ENCODE results near the gene LSG1.
A peak's percentile ranks its signal among the peaks of the same experiment; 100 is the strongest.
"Not testable (repeated sequence)": the region's sequence is repeated elsewhere in the genome, so short reads cannot be mapped to it uniquely, and the experiment has no call there.

The LSG1 gene

DNA sequence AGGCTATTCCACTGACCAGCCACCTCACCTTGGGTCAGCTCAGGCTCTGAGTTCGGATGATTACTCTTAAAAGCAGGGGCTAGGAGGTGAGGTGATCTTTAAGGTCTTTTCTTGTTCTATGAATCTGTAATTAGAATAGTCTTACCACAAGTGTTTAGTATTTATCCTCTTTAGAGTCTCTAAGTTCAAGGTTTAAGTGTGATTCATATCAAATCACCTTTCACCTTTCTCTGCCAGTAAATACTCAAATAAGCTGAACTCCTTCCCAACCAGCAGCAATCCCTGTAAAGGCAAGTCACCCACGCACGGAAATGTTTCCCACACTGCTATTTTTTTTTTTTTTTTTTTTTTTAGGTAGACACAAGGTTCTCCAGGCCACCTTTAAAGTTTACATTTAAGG, 24.2 kb downstream of the LSG1 start:
- DNase-seq = no peak

DNA sequence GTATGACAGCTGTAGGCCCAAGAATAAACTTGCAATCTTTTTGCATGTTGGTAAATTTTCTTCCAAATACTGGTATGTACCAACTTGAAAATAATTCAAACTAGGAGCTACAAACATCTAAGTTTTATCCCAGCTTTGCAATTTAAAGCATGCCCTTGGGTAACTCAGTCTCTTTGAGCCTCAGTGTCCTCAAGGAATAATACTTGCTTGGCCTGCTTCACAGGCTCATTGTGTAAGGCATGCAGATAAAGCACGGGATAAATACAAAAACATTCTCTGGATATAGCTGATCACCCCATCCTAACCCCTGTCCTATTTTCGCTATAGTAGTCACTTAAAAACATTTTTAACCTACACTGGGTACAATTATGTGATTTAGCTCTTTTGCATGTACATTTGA, 29.2 kb downstream of the LSG1 start:
- DNase-seq = no peak

- peak; percentile 1 for DNase-seq
These were observed 31.2 kb downstream of the LSG1 start for GRCh38 chr3:194640829-194641228.

DNA sequence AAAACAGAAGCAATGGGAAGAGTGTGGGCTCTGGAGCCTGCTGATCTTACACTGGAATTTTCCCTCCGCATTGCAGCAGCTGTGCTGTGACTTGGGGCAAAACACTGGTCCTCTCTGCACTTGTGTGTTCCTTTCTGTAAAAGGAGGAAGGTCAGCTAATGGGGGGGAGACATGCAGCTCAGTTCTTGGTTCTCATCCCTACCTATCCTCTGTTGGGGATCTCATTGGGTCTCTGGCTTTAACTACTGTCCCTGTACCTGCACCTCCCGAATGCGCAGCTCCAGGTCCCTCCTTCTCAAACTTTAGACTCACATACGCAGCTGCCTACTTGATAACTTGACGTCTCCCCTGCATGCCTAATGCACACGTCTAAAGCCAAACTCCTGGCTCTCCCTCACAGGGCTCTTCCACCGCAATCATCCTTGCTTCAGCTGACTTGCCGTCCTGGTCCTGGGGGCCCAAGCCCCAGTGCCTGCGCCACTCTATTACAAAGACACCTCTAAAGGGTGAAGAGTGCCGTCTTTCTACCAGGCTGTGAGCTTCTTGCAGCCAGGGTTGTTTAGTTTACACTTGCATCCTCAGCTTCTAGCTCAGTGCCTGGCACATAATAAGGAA, 32.9 kb downstream of the LSG1 start:
- DNase-seq = no peak

DNA sequence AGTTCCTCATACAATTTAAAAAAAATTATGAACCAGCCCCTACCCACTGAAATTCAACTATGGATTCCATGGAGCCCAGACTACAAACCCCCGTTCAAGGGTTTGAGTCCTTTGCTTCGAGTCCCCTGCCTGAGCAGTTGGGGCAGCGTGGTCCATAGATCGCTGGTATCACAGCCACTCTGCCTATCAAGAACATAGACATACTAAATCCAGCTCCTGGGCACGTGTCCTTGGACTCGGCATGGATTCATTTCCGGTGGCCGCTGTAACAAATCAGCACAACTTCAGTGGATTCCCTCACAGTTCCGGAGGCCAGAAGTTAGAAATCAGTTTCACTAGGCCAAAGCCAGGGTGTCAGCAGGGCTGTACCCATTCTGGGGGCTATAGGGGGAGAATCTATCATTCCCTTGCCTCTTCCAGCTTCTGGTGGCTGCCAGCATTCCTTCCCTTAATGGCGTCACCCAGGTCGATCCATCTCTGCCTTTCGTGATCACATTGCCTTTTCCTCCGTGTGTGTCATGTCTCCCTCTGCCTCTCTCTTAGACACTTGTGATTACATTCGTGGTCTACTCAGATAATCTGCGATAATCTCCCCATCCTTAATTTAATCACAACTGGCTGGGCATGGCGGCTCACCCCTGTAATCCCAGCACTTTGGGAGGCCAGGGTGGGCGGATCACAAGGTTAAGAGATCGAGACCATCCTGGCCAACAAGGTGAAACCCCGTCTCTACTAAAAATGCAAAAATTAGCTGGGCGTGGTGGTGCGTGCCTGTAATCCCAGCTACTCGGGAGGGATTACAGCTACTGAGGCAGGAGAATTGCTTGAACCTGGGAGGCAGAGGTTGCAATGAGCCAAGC, 34.2 kb downstream of the LSG1 start:
- no peak for DNase-seq

GRCh38 chr3:194637066-194637465, 34.9 kb downstream of the LSG1 start:
- no peak for DNase-seq

DNA sequence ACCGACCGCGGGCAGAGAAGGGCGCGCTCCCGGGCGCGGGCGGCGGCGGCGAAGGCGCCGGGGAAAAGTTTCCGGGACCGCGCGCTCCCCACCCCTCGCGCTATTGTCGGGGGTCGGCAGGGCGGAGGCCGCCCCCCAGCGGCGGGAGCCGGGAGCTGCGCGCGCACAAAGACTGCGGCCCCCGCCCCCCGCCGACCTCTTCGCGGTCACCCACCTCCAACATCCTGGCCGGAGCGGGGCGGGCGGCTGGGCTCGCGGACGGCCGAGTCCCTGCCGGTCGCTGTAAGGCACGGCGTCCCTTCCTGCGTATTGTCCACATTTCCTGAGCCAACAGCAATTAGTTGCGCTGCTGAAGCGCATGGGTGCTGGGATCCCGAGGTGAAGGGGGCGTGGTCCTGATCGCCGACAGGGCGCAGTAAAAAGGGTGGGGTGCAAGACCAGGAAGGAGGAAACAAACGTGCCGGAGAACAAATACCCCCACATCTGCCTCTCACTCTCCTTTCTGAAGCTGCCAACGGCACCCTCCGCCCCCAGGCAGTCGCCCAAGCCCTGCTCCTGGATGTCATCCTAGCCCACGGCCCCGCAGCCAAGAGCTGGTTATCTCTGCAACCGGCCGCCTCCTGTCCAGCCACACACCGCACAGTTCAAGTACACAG, 38.5 kb downstream of the LSG1 start, which contains the start of gene TMEM44:
TSS of gene TMEM44 (minus strand) at position 71 of the 656 bp plus-strand sequence. CDS start 204 bp downstream, outside the sequence.
- DNase-seq = peak; percentile 83

DNA sequence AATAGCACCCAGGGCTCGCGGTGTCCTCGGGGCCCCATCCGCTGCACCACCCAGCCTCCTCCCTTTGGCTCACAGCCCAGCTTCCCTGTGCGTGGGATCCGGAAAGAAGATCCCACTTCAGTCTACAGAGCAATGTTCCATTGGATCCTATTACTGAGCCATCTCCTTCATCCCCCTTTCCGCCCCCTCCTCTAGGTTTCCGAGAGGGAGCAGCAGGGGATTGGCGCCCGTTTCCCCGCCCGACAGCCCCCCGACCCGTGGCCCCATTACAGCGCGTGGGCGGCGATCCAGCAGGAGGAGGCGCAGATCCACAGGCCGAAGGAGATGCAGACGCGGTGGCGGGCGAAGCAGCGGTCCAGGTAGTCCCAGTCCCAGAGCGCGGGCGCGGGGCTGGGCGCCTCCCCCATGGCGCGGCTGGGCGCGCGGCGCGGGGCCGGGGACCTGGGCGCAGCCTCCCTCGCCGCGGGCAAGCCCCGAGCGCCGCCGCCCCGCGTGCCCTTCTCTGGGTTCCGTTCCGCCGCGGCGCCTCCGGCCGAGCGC, 39.1 kb downstream of the LSG1 start:
- peak; percentile 35 for DNase-seq

DNA sequence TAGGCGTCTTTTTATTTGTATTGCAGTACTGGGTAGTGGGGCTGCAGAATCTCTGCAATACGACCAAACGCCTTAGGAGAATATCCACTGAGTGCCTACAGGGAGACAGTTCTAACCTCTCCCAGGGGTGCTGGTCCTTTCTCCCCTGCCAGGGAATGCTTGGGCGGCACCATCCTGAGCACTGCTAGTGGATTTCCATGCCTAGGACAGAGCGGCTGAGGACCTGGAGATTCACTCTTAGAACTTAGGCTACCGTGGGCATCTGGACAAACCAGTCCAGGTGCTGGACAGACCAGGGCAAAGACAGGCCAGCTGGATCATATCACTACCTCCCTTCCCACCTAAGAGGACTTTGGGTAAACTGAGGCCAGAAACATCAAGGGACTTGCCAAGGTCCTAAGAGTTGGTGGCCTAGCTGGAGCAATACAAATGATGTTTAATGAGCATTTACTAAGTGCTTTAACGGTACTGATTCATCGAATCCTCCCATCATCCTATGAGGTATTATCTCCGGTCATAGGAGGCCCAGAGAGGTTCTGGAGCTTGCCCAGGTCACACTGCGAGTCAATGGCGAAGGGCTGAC, 39.7 kb downstream of the LSG1 start:
- no peak for DNase-seq

- no peak for DNase-seq
These were observed 40.3 kb downstream of the LSG1 start for GRCh38 chr3:194631696-194632095.

GRCh38 chr3:194630681-194631080, 41.3 kb downstream of the LSG1 start:
- not testable (repeated sequence) for DNase-seq

DNA sequence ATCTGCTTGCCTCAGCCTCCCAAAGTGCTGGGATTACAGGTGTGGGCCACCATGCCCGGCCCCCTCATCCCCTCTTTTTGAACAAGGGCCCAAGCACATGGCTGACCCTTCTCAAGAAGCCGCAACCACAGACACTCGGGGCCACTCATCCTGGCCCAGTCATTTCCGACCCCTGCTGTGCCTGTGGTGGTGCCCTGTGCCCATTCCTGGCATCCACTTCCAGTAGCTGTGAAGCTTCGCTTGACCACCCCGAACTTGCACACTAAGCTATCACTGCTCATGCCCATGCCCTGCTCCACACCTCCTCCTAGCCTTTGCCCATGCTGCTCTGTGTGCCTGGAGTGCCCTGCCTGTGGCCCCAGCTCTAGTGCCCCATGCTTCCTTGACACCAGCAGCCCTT, 47.0 kb downstream of the LSG1 start:
- no peak for DNase-seq

- peak; percentile 53 for DNase-seq
These were observed 48.3 kb downstream of the LSG1 start for GRCh38 chr3:194623449-194624290.

- no peak for DNase-seq
These were observed 49.2 kb downstream of the LSG1 start for GRCh38 chr3:194622621-194623340.

GRCh38 chr3:194621947-194622346, 50.0 kb downstream of the LSG1 start:
- no peak for DNase-seq

GRCh38 chr3:194620196-194620595, 51.8 kb downstream of the LSG1 start:
- DNase-seq = no peak

GRCh38 chr3:194619741-194620140, 52.2 kb downstream of the LSG1 start:
- DNase-seq = no peak

DNA sequence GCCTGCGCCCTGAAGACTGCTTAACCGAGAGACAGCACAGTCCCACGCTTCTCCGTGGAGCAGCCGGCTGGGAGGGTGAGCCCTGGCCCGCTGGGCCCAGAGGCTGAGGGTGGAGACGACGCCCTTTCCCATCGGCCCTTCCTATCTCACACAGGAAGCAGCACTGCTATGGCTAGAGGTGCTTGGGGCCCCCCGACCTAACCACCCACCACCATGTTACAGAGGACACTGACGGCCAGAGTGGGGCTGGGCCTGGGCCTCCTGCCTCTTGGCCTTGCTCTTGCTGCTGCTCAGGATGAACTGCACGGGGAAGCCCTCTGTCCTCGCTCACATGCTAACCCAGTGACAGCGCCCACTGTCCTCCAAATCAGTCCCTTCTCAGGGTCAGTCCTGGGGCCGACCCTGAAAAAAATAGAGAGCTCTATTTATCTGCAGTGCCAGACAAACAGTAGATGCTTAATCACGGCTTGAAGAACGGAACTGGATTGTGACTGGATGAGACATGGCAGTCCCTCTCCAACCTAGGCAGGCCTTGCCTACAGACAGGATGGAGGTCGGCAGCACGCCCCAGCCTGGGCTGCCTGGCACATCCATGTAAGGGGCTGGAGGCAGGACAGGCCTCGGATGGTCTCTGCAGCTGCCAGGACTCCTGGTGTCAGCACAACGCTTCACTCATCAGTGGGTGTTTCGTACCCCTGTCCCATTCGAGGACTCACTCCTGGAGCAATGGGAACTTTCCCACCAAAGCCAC, 53.0 kb downstream of the LSG1 start:
- no peak for DNase-seq

DNA sequence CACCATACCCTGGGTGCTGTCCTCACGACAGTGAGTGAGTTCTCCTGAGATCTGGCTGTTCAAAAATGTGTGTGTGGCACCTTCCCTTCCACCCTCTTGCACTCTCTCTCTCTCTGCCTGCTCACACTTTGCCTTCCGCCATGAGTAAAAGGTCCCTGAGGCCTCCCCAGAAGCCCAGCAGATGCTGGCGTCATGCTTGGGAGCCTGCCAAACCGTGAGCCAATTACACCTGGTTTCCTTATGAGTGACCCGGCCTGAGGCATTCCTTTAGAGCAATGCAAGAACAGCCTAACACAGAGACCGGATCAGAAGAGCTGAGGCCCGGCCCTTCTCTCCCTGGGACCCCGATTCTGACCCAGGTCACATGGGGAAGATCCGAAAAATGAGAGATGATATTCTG, 54.2 kb downstream of the LSG1 start:
- DNase-seq = no peak

DNA sequence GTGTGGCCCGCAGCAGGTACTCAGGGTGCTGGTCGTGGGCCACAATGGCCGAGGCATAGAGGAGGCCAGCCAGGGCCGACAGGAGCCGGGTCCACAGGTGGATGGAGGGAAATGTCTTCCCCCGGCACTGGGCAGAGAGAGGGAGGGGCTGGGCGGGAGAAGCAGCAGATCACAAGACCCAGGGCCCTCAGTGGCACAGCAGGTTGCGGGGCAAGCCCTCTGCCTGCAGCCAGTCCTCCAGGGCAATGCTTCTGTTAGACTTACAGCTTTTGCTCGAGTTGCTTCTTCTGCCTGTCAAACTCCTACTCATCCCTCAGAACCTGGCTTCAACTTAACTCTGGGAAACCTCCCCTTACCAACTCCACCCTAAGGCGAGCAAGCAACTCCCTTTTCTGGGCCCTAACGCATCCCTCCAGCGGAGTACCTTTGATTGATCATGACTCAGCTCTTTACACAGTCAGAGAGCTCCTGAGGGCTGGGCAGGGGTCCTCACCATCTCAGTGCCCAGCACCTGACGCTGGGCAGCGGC, 54.8 kb downstream of the LSG1 start:
- no peak for DNase-seq

DNA sequence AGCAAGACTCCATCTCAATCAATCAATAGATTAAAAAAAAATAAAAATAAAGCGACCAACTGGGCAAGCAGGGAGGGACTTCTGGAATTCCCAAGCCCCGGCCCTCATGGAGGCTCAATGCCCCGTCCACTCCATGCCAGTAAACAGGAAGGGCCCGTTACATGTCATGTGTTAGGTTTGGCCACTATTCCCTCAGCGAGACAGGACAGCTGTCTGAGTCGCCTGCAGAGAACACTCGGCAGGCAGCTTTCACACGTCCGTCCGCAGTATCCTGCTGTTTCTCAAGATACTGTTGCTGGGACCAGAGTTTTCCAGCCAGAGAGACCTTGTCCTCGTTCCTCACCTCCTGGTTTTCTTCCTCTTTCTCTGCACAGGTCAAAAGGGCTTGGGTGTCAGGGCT, 56.8 kb downstream of the LSG1 start:
- no peak for DNase-seq
